GM08714 (cell line): ENCODE results near the gene CYP4F12.

ENCODE experiments used
- H3K4me3 ChIP-seq: fragments of 200-500 bp; sonication (Bioruptor generic); 2 replicates; pipeline ENCODE4 v1.5.1; 2014; ENCODE audit warnings: mild to moderate bottlenecking, low read length, inconsistent platforms
- ZNF274 ChIP-seq: IDR thresholded peaks from 2 replicates; pipeline ENCODE4 v1.6.1; 2012; ENCODE audit warnings: mild to moderate bottlenecking, low read depth, low read length

Gene CYP4F12

GRCh38 chr19:15721268-15721667, 48.4 kb downstream of the CYP4F12 start:
- TF ChIP-seq ZNF274, result no peak
- H3K4me3 ChIP-seq, result no peak overlapping the region

GRCh38 chr19:15722956-15723355, 50.1 kb downstream of the CYP4F12 start:
- no peak overlapping the region for H3K4me3 ChIP-seq
- no peak for TF ChIP-seq ZNF274

GRCh38 chr19:15727724-15728123, 54.8 kb downstream of the CYP4F12 start, which contains the start of gene OR10H2:
OR10H2 (plus strand) TSS chr19:15728024; CDS start chr19:15728044, 20 bp downstream.
- no peak for TF ChIP-seq ZNF274
- H3K4me3 ChIP-seq, result no peak within 1 kb of the TSS

GRCh38 chr19:15730538-15730937, 57.7 kb downstream of the CYP4F12 start:
- H3K4me3 ChIP-seq, result no peak overlapping the region
- TF ChIP-seq ZNF274, result no peak

GRCh38 chr19:15732388-15732787, 59.5 kb downstream of the CYP4F12 start:
- TF ChIP-seq ZNF274, result no peak
- H3K4me3 ChIP-seq, result no peak overlapping the region

- TF ChIP-seq ZNF274, result no peak
- H3K4me3 ChIP-seq, result no peak overlapping the region
Measured at GRCh38 chr19:15733895-15734294, 61.0 kb downstream of the CYP4F12 start.

- TF ChIP-seq ZNF274, result no peak
- H3K4me3 ChIP-seq, result no peak within 1 kb of the TSS
Measured at GRCh38 chr19:15737722-15738121, 64.8 kb downstream of the CYP4F12 start, which contains the start of gene OR10H3. OR10H3 (plus strand) TSS chr19:15737985; CDS start chr19:15741393, 3,408 bp downstream.

- TF ChIP-seq ZNF274, result no peak
- no peak overlapping the region for H3K4me3 ChIP-seq
Measured at GRCh38 chr19:15740785-15741184, 67.9 kb downstream of the CYP4F12 start.
